Mesendoderm (in vitro differentiated cells): ENCODE measurements around the gene GPR176.

Source experiments
- DNase-seq: peaks from one replicate; pipeline ENCODE4 v3.0.0; 2013
- H2AK5ac ChIP-seq: 2 replicates; pipeline ENCODE4 v1.6.1; 2013; ENCODE audit warnings: low read length, inconsistent platforms
- H2BK120ac ChIP-seq: 2 replicates; pipeline ENCODE4 v1.6.1; 2013; ENCODE audit warnings: low read depth, mild to moderate bottlenecking, low read length, moderate library complexity, mixed read lengths
- H2BK15ac ChIP-seq: replicated peaks from 2 replicates; pipeline ENCODE4 v1.6.1; 2013; ENCODE audit warnings: low read depth, mild to moderate bottlenecking, moderate library complexity
- H2BK5ac ChIP-seq: 2 replicates; pipeline ENCODE4 v1.6.1; 2013; ENCODE audit warnings: low read length, inconsistent platforms
- H3K18ac ChIP-seq: 2 replicates; pipeline ENCODE4 v1.6.1; 2013; ENCODE audit warnings: mild to moderate bottlenecking, low read length, mixed read lengths
- H3K23ac ChIP-seq: one replicate; pipeline ENCODE4 v1.6.1; 2013; ENCODE audit warnings: low read length
- H3K27ac ChIP-seq: 2 replicates; pipeline ENCODE4 v1.5.1; 2013; ENCODE audit warnings: low read depth, mild to moderate bottlenecking, inconsistent platforms, low read length, moderate library complexity
- H3K27me3 ChIP-seq: 2 replicates; pipeline ENCODE4 v1.6.1; 2013; ENCODE audit warnings: low read length, control low read depth, mild to moderate bottlenecking, inconsistent platforms; ENCODE audit not compliant: insufficient read depth, poor library complexity
- H3K36me3 ChIP-seq: 2 replicates; pipeline ENCODE4 v1.6.1; 2013; ENCODE audit warnings: low read length, inconsistent platforms; ENCODE audit not compliant: control insufficient read depth, insufficient read depth
- H3K4ac ChIP-seq: one replicate; pipeline ENCODE4 v1.6.1; 2013; ENCODE audit warnings: low read depth, mild to moderate bottlenecking, low read length, moderate library complexity
- H3K4me1 ChIP-seq: 2 replicates; pipeline ENCODE4 v1.6.1; 2013; ENCODE audit warnings: low read depth, low read length, inconsistent platforms; ENCODE audit not compliant: control insufficient read depth
- H3K4me2 ChIP-seq: 2 replicates; pipeline ENCODE4 v1.6.1; 2013; ENCODE audit warnings: low read length
- H3K4me3 ChIP-seq: 2 replicates; pipeline ENCODE4 v1.5.1; 2013; ENCODE audit warnings: mild to moderate bottlenecking, low read length
- H3K56ac ChIP-seq: one replicate; pipeline ENCODE4 v1.6.1; 2013; ENCODE audit warnings: low read length
- H3K79me1 ChIP-seq: 2 replicates; pipeline ENCODE4 v1.6.1; 2013; ENCODE audit warnings: low read length, inconsistent platforms
- H3K79me2 ChIP-seq: 2 replicates; pipeline ENCODE4 v1.6.1; 2013; ENCODE audit warnings: mild to moderate bottlenecking, low read length; ENCODE audit not compliant: control insufficient read depth, insufficient read depth
- H3K9ac ChIP-seq: 2 replicates; pipeline ENCODE4 v1.6.1; 2013; ENCODE audit warnings: low read length, inconsistent platforms
- H4K5ac ChIP-seq: one replicate; pipeline ENCODE4 v1.6.1; 2013; ENCODE audit warnings: low read length
- H4K8ac ChIP-seq: one replicate; pipeline ENCODE4 v1.6.1; 2013; ENCODE audit warnings: low read depth, mild to moderate bottlenecking, control low read depth, low read length, moderate library complexity
- WGBS: extraction: QIAGEN DNeasy Blood & Tissue Kit; methylation state at CpG from one replicate; pipeline ENCODE4 v1.1.7; 2013; ENCODE audit warnings: low lambda C conversion rate, missing lambda C conversion rate; ENCODE audit not compliant: insufficient coverage; ENCODE audit errors: extremely low coverage; 5-methylcytosine and 5-hydroxymethylcytosine counted together

GPR176 gene

DNA sequence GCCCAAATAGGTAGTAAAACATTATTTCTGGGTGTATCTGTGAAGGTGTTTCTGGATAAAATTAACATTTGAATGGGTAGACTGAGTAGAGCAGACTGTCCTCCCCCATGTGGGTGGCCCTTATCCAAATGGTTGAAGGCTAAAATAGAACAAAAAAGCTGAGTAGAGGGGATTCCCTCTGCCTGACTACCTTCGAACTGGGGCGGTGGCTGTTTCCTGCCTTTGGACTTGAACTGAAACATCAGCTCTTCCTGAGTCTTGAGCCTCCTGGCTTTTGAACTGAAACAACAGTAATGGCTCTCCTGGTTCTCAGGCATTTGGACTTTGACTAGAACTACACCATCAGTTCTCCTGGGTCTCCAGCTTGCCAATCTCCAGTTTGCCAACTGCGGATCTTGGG lies 4.4 kb upstream of the GPR176 start:
- no peak overlapping the region for H3K27ac ChIP-seq
- H2BK120ac ChIP-seq, result no peak overlapping the region
- no peak overlapping the region for H3K4me2 ChIP-seq
- H2AK5ac ChIP-seq, result no peak overlapping the region
- no peak for DNase-seq
- H3K79me2 ChIP-seq, result peaks cover 1% of the 10 kb centered on the region
- H2BK15ac ChIP-seq, result no peak overlapping the region
- no peaks in the 10 kb centered on the region for H3K79me1 ChIP-seq
- H3K23ac ChIP-seq, result no peak overlapping the region
- H2BK5ac ChIP-seq, result no peak overlapping the region
- no CpG with 5 or more reads among the region's 3 CpGs for WGBS
- no peak overlapping the region for H4K5ac ChIP-seq
- no peak overlapping the region for H3K9ac ChIP-seq
- H3K36me3 ChIP-seq, result no peaks in the 10 kb centered on the region
- H3K18ac ChIP-seq, result no peak overlapping the region
- H3K4me3 ChIP-seq, result no peak overlapping the region
- no peak overlapping the region for H4K8ac ChIP-seq
- H3K27me3 ChIP-seq, result no peaks in the 10 kb centered on the region
- no peak overlapping the region for H3K4ac ChIP-seq
- H3K4me1 ChIP-seq, result no peaks in the 10 kb centered on the region
- H3K56ac ChIP-seq, result no peak overlapping the region

DNA sequence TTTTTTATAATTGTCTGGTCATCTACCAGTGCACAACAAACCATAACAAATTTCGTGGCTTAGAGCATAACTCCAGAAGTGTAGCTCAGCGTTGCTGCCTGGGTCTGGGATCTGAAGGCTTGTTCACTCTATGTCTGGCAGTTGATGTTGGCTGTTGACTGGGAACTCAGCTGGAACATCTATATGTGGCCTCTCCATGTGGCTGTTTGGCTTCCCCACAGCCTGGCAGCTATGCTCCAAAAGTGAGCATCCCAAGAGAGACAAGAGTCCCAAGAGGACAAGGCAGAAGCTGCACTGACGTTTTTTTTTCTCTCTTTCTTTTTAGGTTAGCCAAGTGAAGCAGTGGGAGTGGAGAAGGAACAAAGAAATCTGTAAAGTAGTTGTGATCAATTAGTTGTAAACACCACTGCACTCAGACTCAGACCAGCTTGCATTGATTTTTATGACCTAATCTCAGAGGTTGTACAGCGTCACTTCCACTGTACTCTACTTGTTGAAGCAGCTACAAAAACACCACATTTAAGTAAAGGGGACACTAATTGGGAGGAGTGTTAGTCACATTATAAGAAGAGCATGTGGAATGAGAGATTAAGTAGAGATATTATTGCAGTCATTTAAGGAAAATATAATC lies 2.5 kb upstream of the GPR176 start:
- Histone ChIP-seq H3K36me3 (no peaks in the 10 kb centered on the region), H3K18ac (no peak overlapping the region), H3K9ac (no peak overlapping the region), H2BK120ac (no peak overlapping the region), H3K23ac (no peak overlapping the region), H2AK5ac (no peak overlapping the region), H3K4me1 (no peaks in the 10 kb centered on the region), H3K79me2 (peaks cover 5% of the 10 kb centered on the region), H3K79me1 (no peaks in the 10 kb centered on the region), H4K5ac (no peak overlapping the region), H3K4me2 (no peak overlapping the region), H3K27ac (no peak overlapping the region), H3K56ac (no peak overlapping the region), H3K4me3 (no peak overlapping the region), H2BK5ac (no peak overlapping the region), H2BK15ac (no peak overlapping the region), H3K27me3 (no peaks in the 10 kb centered on the region), H3K4ac (no peak overlapping the region), H4K8ac (no peak overlapping the region)
- DNase-seq, result no peak
- WGBS, result no CpG with 5 or more reads among the region's 4 CpGs

DNA sequence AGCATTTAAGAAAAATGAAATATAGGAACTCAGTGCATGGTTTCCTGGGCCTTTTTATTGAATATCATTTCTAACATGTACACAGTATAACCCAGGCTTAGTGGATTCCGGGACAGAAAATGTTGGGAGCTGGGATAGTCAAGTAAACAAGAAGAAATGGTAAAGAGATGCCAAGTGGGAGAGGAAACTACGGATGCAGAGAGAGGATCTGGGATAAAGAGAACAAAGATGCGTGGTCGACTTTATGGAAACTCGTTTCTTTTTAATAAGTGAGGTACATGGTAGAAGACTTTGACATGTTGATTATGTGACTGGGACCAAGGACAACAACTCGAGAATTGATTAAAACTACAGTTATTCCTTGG lies 1.2 kb upstream of the GPR176 start:
- Histone ChIP-seq H4K8ac (no peak overlapping the region), H3K4ac (peak overlapping the region; percentile 96), H3K79me2 (peaks cover 12% of the 10 kb centered on the region), H3K23ac (no peak overlapping the region), H3K4me2 (peak overlapping the region; percentile 53), H3K27me3 (no peaks in the 10 kb centered on the region), H3K79me1 (no peaks in the 10 kb centered on the region), H3K18ac (peak overlapping the region; percentile 63), H3K4me3 (no peak overlapping the region), H3K27ac (no peak overlapping the region), H2BK15ac (no peak overlapping the region), H3K36me3 (no peaks in the 10 kb centered on the region), H3K4me1 (no peaks in the 10 kb centered on the region), H3K9ac (peak overlapping the region; percentile 83), H2BK5ac (no peak overlapping the region), H3K56ac (peak overlapping the region; percentile 93), H2AK5ac (no peak overlapping the region), H4K5ac (peak overlapping the region; percentile 59), H2BK120ac (peak overlapping the region; percentile 40)
- WGBS, result no CpG with 5 or more reads among the region's 6 CpGs
- DNase-seq, result no peak

DNA sequence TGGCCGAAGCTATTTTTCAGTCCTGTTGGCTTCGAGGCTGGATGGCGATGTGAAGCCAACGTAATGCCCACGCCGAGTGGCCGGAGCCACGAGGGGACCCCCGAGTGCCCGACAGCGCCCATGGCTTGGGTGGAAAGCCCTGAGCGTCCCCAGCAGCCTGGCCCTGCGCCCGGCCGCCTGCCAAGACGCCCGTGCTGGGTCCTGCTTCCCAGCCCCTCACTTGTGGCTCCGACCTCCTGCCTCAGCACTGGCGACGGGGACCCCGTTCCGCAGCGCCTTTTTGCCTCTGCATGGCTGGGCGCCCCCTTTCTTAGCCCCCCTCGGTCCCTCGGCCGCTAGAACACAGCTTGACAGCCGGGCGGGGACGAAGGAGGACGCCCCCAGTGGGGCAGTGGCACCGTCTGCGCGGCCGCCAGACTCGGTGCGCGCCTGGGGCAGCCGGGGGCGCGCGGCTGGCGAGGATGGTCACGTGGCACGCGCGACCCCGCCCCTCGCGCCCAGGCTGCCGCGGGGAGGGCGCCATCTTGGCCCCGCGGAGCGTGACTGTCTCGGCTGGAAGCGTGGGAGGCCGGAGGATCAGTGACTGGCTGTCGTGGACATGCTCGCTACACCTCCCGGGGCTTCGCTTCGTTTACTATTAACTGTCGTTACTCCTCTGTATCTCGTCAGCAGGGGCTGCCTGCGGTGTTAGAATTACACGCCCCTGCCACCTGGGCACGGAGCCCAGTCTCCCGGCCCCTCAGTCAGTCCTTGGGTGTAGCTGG lies 626 bp upstream of the GPR176 start:
- Histone ChIP-seq H3K4ac (peak overlapping the region; percentile 96), H3K27ac (no peak overlapping the region), H3K4me1 (no peaks in the 10 kb centered on the region), H3K4me2 (peak overlapping the region; percentile 97), H3K23ac (peak overlapping the region; percentile 94), H2BK5ac (no peak overlapping the region), H3K9ac (peak overlapping the region; percentile 83), H3K36me3 (no peaks in the 10 kb centered on the region), H3K79me1 (no peaks in the 10 kb centered on the region), H4K5ac (peak overlapping the region; percentile 65), H4K8ac (peak overlapping the region; percentile 77), H3K27me3 (no peaks in the 10 kb centered on the region), H3K56ac (peak overlapping the region; percentile 93), H2BK120ac (peak overlapping the region; percentile 40), H2BK15ac (no peak overlapping the region), H3K4me3 (peak overlapping the region; percentile 74), H3K18ac (peak overlapping the region; percentile 63), H3K79me2 (peaks cover 12% of the 10 kb centered on the region), H2AK5ac (no peak overlapping the region)
- no CpG with 5 or more reads among the region's 70 CpGs for WGBS
- peak; percentile 80 for DNase-seq

DNA sequence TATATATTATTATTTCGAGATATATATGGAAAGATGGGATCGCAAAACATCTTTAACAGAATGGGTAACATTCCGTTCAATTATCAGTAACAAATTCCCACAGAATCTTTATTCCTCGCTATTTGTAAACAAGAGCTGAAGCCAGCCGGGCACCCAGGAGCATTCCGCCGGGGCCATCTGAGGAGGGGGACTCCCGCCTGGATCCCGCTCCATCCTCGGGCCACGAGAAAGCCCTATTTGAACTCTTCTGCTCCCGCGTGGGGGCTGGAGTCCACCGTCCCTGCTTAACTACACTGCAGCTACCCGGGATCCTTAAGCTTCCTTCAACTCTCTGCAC lies 687 bp downstream of the GPR176 start:
- H3K18ac ChIP-seq, result no peak overlapping the region
- no peaks in the 10 kb centered on the region for H3K27me3 ChIP-seq
- H3K36me3 ChIP-seq, result no peaks in the 10 kb centered on the region
- H2BK15ac ChIP-seq, result no peak overlapping the region
- no CpG with 5 or more reads among the region's 15 CpGs for WGBS
- H2BK5ac ChIP-seq, result no peak overlapping the region
- peak; percentile 43 for DNase-seq
- no peaks in the 10 kb centered on the region for H3K79me1 ChIP-seq
- peak overlapping the region; percentile 74 for H3K4me3 ChIP-seq
- H2BK120ac ChIP-seq, result no peak overlapping the region
- H3K27ac ChIP-seq, result no peak overlapping the region
- H3K79me2 ChIP-seq, result peaks cover 14% of the 10 kb centered on the region
- H2AK5ac ChIP-seq, result no peak overlapping the region
- no peak overlapping the region for H3K4ac ChIP-seq
- H3K4me2 ChIP-seq, result peak overlapping the region; percentile 97
- peak overlapping the region; percentile 71 for H3K9ac ChIP-seq
- H4K8ac ChIP-seq, result no peak overlapping the region
- no peaks in the 10 kb centered on the region for H3K4me1 ChIP-seq
- peak overlapping the region; percentile 92 for H3K56ac ChIP-seq
- H3K23ac ChIP-seq, result no peak overlapping the region
- H4K5ac ChIP-seq, result no peak overlapping the region
